Panc1 (cell line): ENCODE measurements around the gene SORCS1. TPM values are rescaled to one million over a fixed set of nuclear protein-coding genes. Genes with fewer than 3 reads are reported as not detected.

Source experiments
- ATAC-seq: fragments of 200-7000 bp; cut with Tn5 transposase; 2 replicates; pipeline ENCODE4 v1.9.1; 2020; ENCODE audit warnings: mild to moderate bottlenecking, moderate library complexity
- BruUV-seq: library from RNA; stranded (reverse); fragments of 400-500 nt; replicated peaks from 2 replicates; lab custom pipeline; 2021; lab: Mats Ljungman, UMichigan
- CTCF ChIA-PET: fragments of 300-600 bp; sonication (Branson Sonifier 250); formaldehyde crosslinking; loops from one replicate; lab custom pipeline; 2022; ENCODE audit warnings: antibody characterized with exemption; lab: Charles Lee
- POLR2A ChIA-PET: fragments of 300-600 bp; sonication (Branson Sonifier 250); formaldehyde crosslinking; loops from one replicate; lab custom pipeline; 2022; ENCODE audit warnings: antibody characterized with exemption; lab: Charles Lee
- DNase-seq: peaks from one replicate; pipeline ENCODE4 v3.0.0-alpha.2; 2010; ENCODE audit warnings: low read depth, low spot score
- H3K27ac ChIP-seq: 2 replicates; pipeline ENCODE4 v1.5.1; 2011; ENCODE audit warnings: mild to moderate bottlenecking, low read length, inconsistent platforms
- H3K27me3 ChIP-seq: fragments of 200-500 bp; sonication (Bioruptor generic); 2 replicates; pipeline ENCODE4 v1.6.0; 2014; ENCODE audit warnings: low read length, inconsistent platforms; ENCODE audit not compliant: control insufficient read depth, insufficient read depth
- H3K36me3 ChIP-seq: fragments of 200-500 bp; sonication (Bioruptor generic); 2 replicates; pipeline ENCODE4 v1.5.1; 2014; ENCODE audit warnings: inconsistent platforms, mild to moderate bottlenecking, low read length, moderate library complexity; ENCODE audit not compliant: control insufficient read depth, insufficient read depth
- H3K4me1 ChIP-seq: 2 replicates; pipeline ENCODE4 v1.5.1; 2011; ENCODE audit warnings: inconsistent platforms, mild to moderate bottlenecking, low read length, moderate library complexity; ENCODE audit not compliant: control insufficient read depth, insufficient read depth
- H3K4me3 ChIP-seq, 2 experiments: 2 replicates each; pipeline ENCODE4 v1.5.1; 2011 to 2012; ENCODE audit warnings: low read depth in 2 of 2, low read length in 2 of 2, mild to moderate bottlenecking in 2 of 2, inconsistent platforms in 1 of 2, moderate library complexity in 1 of 2
- H3K9me3 ChIP-seq: fragments of 200-500 bp; sonication (Bioruptor generic); 2 replicates; pipeline ENCODE4 v1.5.1; 2014; ENCODE audit warnings: low read depth, mild to moderate bottlenecking, inconsistent platforms, low read length, moderate library complexity; ENCODE audit not compliant: control insufficient read depth, insufficient read depth
- POLR2AphosphoS5 ChIP-seq: IDR thresholded peaks from 2 replicates; pipeline ENCODE4 v1.6.1; 2012; ENCODE audit warnings: mild to moderate bottlenecking, low read depth, low read length, moderate library complexity
- SIN3A ChIP-seq: IDR thresholded peaks from 2 replicates; pipeline ENCODE4 v1.6.1; 2012; ENCODE audit warnings: low read depth, mild to moderate bottlenecking, low read length, moderate library complexity, borderline replicate concordance; ENCODE audit not compliant: insufficient read depth
- TCF7L2 ChIP-seq: IDR thresholded peaks from 2 replicates; pipeline ENCODE4 v1.6.1; 2011; ENCODE audit warnings: mild to moderate bottlenecking, low read depth, low read length, inconsistent platforms
- in situ Hi-C: cut with HindIII; loops from 2 replicates; pipeline ENCODE4 v1.10.0; 2016; ENCODE audit warnings: low sequenced_read_pairs, low pct_unique_long_range_greater_than_20kb
- intact Hi-C: fragments of 100-400 bp; cut with micrococcal nuclease; formaldehyde crosslinking; loops from one replicate; pipeline ENCODE4 v1.10.0; 2022; ENCODE audit not compliant: unreplicated experiment
- total RNA-seq: library from RNA; stranded (reverse); gene quantifications from one replicate; pipeline ENCODE4 v1.2.1, GENCODE V29; 2021; ENCODE audit not compliant: unreplicated experiment
- TF ChIP-seq, protein P1 (sequence below): fragments of 450-650 bp; IDR thresholded peaks from 2 replicates; pipeline ENCODE4 v1.5.1; 2017; ENCODE audit warnings: mild to moderate bottlenecking
- TF ChIP-seq, protein P2 (sequence below), 2 experiments: IDR thresholded peaks; 2 replicates each; pipeline ENCODE4 v1.6.1; 2011 to 2012; ENCODE audit warnings: low read depth in 2 of 2, control low read depth in 1 of 2, low read length in 1 of 2, mild to moderate bottlenecking in 1 of 2, moderate library complexity in 1 of 2; ENCODE audit not compliant: insufficient read depth in 1 of 2

Gene SORCS1
- total RNA-seq, 1 experiment from 2014 or later = not detected

DNA sequence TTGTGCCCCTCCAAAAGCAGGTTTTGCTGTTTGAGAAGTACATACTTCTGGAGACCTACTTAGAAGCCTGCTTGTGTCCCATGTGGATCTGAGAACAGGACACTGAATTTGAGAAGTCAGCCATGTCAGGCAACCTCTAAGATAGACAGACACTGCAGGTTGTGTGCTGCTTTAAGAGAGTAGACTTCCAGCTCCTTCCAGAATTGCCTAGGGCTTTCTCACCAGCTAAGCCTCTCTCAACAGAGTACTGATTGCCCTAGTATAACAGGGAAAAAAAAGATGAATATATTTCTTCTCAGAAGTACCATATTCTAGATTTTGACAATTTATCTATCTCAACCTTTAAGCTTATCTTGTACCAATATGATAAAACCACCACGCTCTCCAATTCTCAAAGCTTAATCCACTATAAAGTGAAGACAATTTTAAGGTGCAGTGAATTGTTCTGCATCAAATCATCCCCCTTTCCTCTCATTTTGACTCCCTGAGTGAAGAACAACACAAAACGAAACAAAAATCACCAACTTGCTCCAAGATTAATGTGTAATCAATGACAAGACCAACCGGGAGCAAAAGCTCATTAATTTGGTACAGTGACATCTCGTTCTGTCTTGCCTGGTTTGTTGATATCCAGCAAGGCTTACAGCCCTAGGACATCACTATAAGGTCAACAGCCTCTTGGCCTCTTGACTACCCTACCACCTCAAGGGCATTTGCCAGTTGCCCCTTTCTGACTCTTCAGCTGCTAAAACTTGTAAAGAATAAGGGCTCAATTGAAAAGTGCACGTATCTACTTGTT lies 214.6 kb downstream of the SORCS1 start:
- intact Hi-C loops = no loop called here
- H3K27me3 ChIP-seq = no peaks in the 10 kb centered on the region
- TF ChIP-seq SIN3A = no peak
- TF ChIP-seq TCF7L2 = no peak
- TF ChIP-seq POLR2AphosphoS5 = no peak
- DNase-seq = no peak
- H3K27ac ChIP-seq = no peak overlapping the region
- no TSS peak for BruUV-seq
- H3K9me3 ChIP-seq = no peaks in the 10 kb centered on the region
- no peaks in the 10 kb centered on the region for H3K36me3 ChIP-seq
- ChIA-PET CTCF (no interaction called here), POLR2A (no interaction called here)
- ATAC-seq = no peak
- in situ Hi-C loops = no loop called here
- no peak overlapping the region for H3K4me3 ChIP-seq
- H3K4me1 ChIP-seq = no peaks in the 10 kb centered on the region

DNA sequence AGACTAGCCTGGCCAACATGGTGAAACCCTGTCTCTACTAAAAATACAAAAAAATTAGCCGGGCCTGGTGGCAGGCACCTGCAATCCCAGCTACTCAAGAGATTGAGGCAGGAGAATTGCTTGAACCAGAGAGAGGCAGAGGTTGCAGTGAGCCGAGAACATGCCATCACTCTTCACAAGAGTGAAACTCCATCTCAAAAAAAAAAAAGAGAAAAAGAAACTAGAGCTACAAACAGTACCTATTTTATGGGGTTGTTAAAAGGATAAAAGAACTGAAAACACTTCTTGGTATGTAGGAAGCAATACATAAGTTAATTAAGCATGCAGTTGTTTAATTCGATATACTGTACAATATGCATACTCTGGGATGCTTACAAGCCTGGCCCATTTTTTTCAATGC lies 216.9 kb downstream of the SORCS1 start:
- ATAC-seq (no peak), DNase-seq (no peak)
- H3K27me3 ChIP-seq = no peaks in the 10 kb centered on the region
- no peaks in the 10 kb centered on the region for H3K4me1 ChIP-seq
- BruUV-seq = no TSS peak
- CTCF ChIA-PET = no interaction called here
- TF ChIP-seq SIN3A (no peak), TCF7L2 (no peak), POLR2AphosphoS5 (no peak)
- TF ChIP-seq, protein P1, sequence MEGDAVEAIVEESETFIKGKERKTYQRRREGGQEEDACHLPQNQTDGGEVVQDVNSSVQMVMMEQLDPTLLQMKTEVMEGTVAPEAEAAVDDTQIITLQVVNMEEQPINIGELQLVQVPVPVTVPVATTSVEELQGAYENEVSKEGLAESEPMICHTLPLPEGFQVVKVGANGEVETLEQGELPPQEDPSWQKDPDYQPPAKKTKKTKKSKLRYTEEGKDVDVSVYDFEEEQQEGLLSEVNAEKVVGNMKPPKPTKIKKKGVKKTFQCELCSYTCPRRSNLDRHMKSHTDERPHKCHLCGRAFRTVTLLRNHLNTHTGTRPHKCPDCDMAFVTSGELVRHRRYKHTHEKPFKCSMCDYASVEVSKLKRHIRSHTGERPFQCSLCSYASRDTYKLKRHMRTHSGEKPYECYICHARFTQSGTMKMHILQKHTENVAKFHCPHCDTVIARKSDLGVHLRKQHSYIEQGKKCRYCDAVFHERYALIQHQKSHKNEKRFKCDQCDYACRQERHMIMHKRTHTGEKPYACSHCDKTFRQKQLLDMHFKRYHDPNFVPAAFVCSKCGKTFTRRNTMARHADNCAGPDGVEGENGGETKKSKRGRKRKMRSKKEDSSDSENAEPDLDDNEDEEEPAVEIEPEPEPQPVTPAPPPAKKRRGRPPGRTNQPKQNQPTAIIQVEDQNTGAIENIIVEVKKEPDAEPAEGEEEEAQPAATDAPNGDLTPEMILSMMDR = no peak
- TF ChIP-seq, protein P2, sequence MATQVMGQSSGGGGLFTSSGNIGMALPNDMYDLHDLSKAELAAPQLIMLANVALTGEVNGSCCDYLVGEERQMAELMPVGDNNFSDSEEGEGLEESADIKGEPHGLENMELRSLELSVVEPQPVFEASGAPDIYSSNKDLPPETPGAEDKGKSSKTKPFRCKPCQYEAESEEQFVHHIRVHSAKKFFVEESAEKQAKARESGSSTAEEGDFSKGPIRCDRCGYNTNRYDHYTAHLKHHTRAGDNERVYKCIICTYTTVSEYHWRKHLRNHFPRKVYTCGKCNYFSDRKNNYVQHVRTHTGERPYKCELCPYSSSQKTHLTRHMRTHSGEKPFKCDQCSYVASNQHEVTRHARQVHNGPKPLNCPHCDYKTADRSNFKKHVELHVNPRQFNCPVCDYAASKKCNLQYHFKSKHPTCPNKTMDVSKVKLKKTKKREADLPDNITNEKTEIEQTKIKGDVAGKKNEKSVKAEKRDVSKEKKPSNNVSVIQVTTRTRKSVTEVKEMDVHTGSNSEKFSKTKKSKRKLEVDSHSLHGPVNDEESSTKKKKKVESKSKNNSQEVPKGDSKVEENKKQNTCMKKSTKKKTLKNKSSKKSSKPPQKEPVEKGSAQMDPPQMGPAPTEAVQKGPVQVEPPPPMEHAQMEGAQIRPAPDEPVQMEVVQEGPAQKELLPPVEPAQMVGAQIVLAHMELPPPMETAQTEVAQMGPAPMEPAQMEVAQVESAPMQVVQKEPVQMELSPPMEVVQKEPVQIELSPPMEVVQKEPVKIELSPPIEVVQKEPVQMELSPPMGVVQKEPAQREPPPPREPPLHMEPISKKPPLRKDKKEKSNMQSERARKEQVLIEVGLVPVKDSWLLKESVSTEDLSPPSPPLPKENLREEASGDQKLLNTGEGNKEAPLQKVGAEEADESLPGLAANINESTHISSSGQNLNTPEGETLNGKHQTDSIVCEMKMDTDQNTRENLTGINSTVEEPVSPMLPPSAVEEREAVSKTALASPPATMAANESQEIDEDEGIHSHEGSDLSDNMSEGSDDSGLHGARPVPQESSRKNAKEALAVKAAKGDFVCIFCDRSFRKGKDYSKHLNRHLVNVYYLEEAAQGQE (IDR thresholded peaks at IDR 0.05; ENCODE audit: insufficient read depth in 1 of 2, low read depth in 2 of 2, low read length in 1 of 2) = no peak
- POLR2A ChIA-PET = no interaction called here
- intact Hi-C loops (no loop called here), in situ Hi-C loops (no loop called here)
- H3K36me3 ChIP-seq = no peaks in the 10 kb centered on the region
- no peak overlapping the region for H3K4me3 ChIP-seq
- H3K9me3 ChIP-seq = no peaks in the 10 kb centered on the region
- H3K27ac ChIP-seq = no peak overlapping the region

DNA sequence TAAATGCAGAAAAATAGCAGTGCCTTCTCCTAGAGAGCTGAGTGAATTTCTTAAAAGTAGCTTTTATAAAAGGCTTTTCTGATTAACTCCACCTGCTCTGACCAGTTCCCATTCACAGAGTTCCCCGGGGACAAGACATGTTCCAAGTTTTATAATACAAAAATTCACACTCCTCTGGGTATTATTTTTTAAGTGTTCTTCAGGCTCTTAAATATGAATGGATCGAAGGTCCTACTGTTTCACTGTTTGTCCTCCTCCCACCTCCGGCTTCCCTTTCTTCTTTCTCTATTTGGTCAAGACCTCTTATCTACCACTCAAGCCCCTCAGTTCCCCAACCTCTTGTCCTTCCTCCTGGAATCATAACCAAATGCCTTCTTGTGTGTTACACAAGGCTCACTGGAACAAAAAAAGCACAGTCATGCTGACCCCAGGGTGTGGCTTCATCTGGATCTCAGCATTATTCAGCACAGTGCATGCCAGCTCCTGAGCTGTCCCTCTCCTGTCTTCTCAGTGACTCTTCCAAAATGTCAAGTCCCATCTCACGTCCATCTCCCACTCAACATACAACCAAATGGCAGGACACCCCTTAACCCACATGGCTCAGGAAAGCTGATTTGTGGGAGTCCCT lies 222.4 kb downstream of the SORCS1 start:
- H3K9me3 ChIP-seq = no peaks in the 10 kb centered on the region
- no peak overlapping the region for H3K27ac ChIP-seq
- no peak overlapping the region for H3K4me3 ChIP-seq
- TF ChIP-seq, protein P1 = no peak
- TF ChIP-seq, protein P2 (IDR thresholded peaks at IDR 0.05; ENCODE audit: insufficient read depth in 1 of 2, low read depth in 2 of 2, low read length in 1 of 2) = no peak
- no peak for TF ChIP-seq TCF7L2
- no peak for TF ChIP-seq SIN3A
- no peak for TF ChIP-seq POLR2AphosphoS5
- H3K27me3 ChIP-seq = no peaks in the 10 kb centered on the region
- in situ Hi-C loops (no loop called here), intact Hi-C loops (no loop called here)
- no peak for ATAC-seq
- no peaks in the 10 kb centered on the region for H3K36me3 ChIP-seq
- POLR2A ChIA-PET = no interaction called here
- BruUV-seq = no TSS peak
- no peaks in the 10 kb centered on the region for H3K4me1 ChIP-seq
- no peak for DNase-seq
- CTCF ChIA-PET = no interaction called here
